K562 (cell line): Measurements from ENCODE around the gene ANXA10. TPM values are rescaled to one million over a fixed set of nuclear protein-coding genes. Genes with fewer than 3 reads are reported as not detected.

Experiments used
- ATAC-seq: fragments of 200-7000 bp; cut with Tn5 transposase; 3 replicates; pipeline ENCODE4 v1.9.1; 2020; ENCODE audit warnings: moderate library complexity
- BruUV-seq: library from RNA; stranded (reverse); fragments of 400-500 nt; replicated peaks from 2 replicates; lab custom pipeline; 2021; lab: Mats Ljungman, UMichigan
- CTCF ChIA-PET: fragments of 300-600 bp; formaldehyde crosslinking; extraction: SDS; loops from one replicate; lab custom pipeline; 2021; ENCODE audit warnings: low intra/inter-chr PET ratio; lab: Yijun Ruan, JAX
- POLR2A ChIA-PET: fragments of 300-600, 350-650 bp; sonication (Branson Sonifier 250); formaldehyde crosslinking; extraction: SDS; loops from one replicate; lab custom pipeline; 2021; ENCODE audit warnings: antibody characterized with exemption, inconsistent platforms; lab: Yijun Ruan, JAX
- DNase-seq, 4 experiments: peaks; one replicate each; pipeline versions ENCODE4 v3.0.0 to v3.0.0-alpha.2; 2011 to 2018; ENCODE audit warnings: low spot score in 3 of 4, mixed read lengths in 3 of 4; ENCODE audit errors: extremely low read depth in 1 of 4
- FAIRE-seq: peaks from 2 replicates; lab custom pipeline; 2011; peaks lifted over from hg19 to GRCh38; lab: Jason Lieb, UNC
- H2AFZ ChIP-seq: 2 replicates; pipeline ENCODE4 v1.6.0; 2011; ENCODE audit warnings: low read depth, low read length, control low read depth, inconsistent platforms
- H3K27ac ChIP-seq: fragments of 200-600 bp; 3 replicates; pipeline ENCODE4 v1.8.0; 2011; ENCODE audit warnings: low read depth, mild to moderate bottlenecking, control low read depth, inconsistent platforms, low read length, moderate library complexity, mixed read lengths; ENCODE audit errors: extremely low read depth
- H3K27me3 ChIP-seq, 2 experiments: fragments of 300-600 bp in 1 of 2; 2 replicates in 1 of 2; 3 replicates in 1 of 2; pipeline versions ENCODE4 v1.6.0 to v1.8.0; 2011; ENCODE audit warnings: inconsistent platforms in 2 of 2, low read length in 2 of 2, mild to moderate bottlenecking in 1 of 2, mixed read lengths in 1 of 2, moderate library complexity in 1 of 2; ENCODE audit not compliant: control insufficient read depth in 2 of 2, insufficient read depth in 2 of 2
- H3K36me3 ChIP-seq: fragments of 300-600 bp; 3 replicates; pipeline ENCODE4 v1.8.0; 2011; ENCODE audit warnings: mild to moderate bottlenecking, low read length, inconsistent platforms; ENCODE audit not compliant: control insufficient read depth, insufficient read depth
- H3K4me1 ChIP-seq, 2 experiments: fragments of 200-600 bp in 1 of 2; replicated peaks in 1 of 2; 2 replicates in 1 of 2; 3 replicates in 1 of 2; pipeline versions ENCODE4 v1.5.1 to v1.8.0; 2011; ENCODE audit warnings: inconsistent platforms in 2 of 2, low read length in 2 of 2, mild to moderate bottlenecking in 1 of 2, mixed read lengths in 1 of 2, moderate library complexity in 1 of 2; ENCODE audit not compliant: control insufficient read depth in 2 of 2, insufficient read depth in 2 of 2
- H3K4me2 ChIP-seq: 2 replicates; pipeline ENCODE4 v1.6.1; 2011; ENCODE audit warnings: low read length, control low read depth, inconsistent platforms, mixed read lengths; ENCODE audit not compliant: insufficient read depth
- H3K4me3 ChIP-seq: fragments of 200-600 bp; sonication (generic), shearing (Covaris generic); 2 replicates; pipeline ENCODE4 v1.5.1; 2016; ENCODE audit warnings: control low read depth, inconsistent platforms
- H3K79me2 ChIP-seq: fragments of 200-600 bp; 3 replicates; pipeline ENCODE4 v1.8.0; 2011; ENCODE audit warnings: low read length, inconsistent platforms; ENCODE audit not compliant: control insufficient read depth, insufficient read depth
- H3K9ac ChIP-seq, 2 experiments: 2 replicates each; pipeline versions ENCODE4 v1.6.0 to v1.6.1; 2011; ENCODE audit warnings: low read depth in 2 of 2, low read length in 2 of 2, control low read depth in 1 of 2, inconsistent platforms in 1 of 2, mild to moderate bottlenecking in 1 of 2, mixed read lengths in 1 of 2; ENCODE audit not compliant: insufficient read depth in 1 of 2
- H3K9me1 ChIP-seq: one replicate; pipeline ENCODE4 v1.6.0; 2011; ENCODE audit warnings: inconsistent platforms, mild to moderate bottlenecking, low read length, moderate library complexity; ENCODE audit not compliant: control insufficient read depth, insufficient read depth
- H3K9me3 ChIP-seq: replicated peaks from 2 replicates; pipeline ENCODE4 v1.5.1; 2011; ENCODE audit warnings: low read depth, low read length, inconsistent platforms; ENCODE audit not compliant: control insufficient read depth, insufficient read depth
- H4K20me1 ChIP-seq: replicated peaks from 2 replicates; pipeline ENCODE4 v1.6.1; 2011; ENCODE audit warnings: low read length, inconsistent platforms, mixed read lengths; ENCODE audit not compliant: control insufficient read depth, insufficient read depth
- ADNP ChIP-seq: fragments of 200-800 bp; sonication (Bioruptor generic); IDR thresholded peaks from 2 replicates; pipeline ENCODE4 v1.6.1; 2016; ENCODE audit warnings: missing genetic modification characterization, missing compliant biosample characterization
- BRD4 ChIP-seq: fragments of 200-600 bp; sonication (generic); IDR thresholded peaks from 2 replicates; pipeline ENCODE4 v1.6.1; 2017; ENCODE audit warnings: inconsistent platforms
- KLF6 ChIP-seq: fragments of 250-450 bp; sonication (Bioruptor Pico); IDR thresholded peaks from 2 replicates; pipeline ENCODE4 v1.4.0; 2020; ENCODE audit warnings: mild to moderate bottlenecking, moderate library complexity, borderline replicate concordance
- L3MBTL2 ChIP-seq: fragments of 450-650 bp; IDR thresholded peaks from 2 replicates; pipeline ENCODE4 v1.6.1; 2016; ENCODE audit warnings: mild to moderate bottlenecking, moderate library complexity
- POLR2G ChIP-seq: fragments of 200-400 bp; formaldehyde crosslinking; IDR thresholded peaks from 2 replicates; pipeline ENCODE4 v1.6.1; 2017; ENCODE audit warnings: low read depth, mild to moderate bottlenecking, antibody characterized with exemption, low read length, moderate library complexity
- RBM14 ChIP-seq: fragments of 200-400 bp; formaldehyde crosslinking; IDR thresholded peaks from 2 replicates; pipeline ENCODE4 v1.6.1; 2018; ENCODE audit warnings: low read depth, mild to moderate bottlenecking, low read length, moderate library complexity, borderline replicate concordance; ENCODE audit not compliant: insufficient read depth
- SMARCA4 ChIP-seq: fragments of 450-650 bp; IDR thresholded peaks from 2 replicates; pipeline ENCODE4 v1.6.1; 2016
- SP1 ChIP-seq: sonication (generic); formaldehyde crosslinking; IDR thresholded peaks from 2 replicates; pipeline ENCODE4 v1.8.1; 2022; ENCODE audit warnings: mild to moderate bottlenecking, missing genetic modification reagents
- TEAD4 ChIP-seq, 2 experiments: sonication (generic) in 1 of 2; formaldehyde crosslinking in 1 of 2; IDR thresholded peaks; 2 replicates each; pipeline versions ENCODE4 v1.6.1 to v1.8.0; 2012 to 2022; ENCODE audit warnings: borderline replicate concordance in 1 of 2, inconsistent platforms in 1 of 2, low read length in 1 of 2, mild to moderate bottlenecking in 1 of 2, missing genetic modification reagents in 1 of 2
- ZBTB17 ChIP-seq: fragments of 450-650 bp; formaldehyde crosslinking; IDR thresholded peaks from 2 replicates; pipeline ENCODE4 v1.4.0; 2020; ENCODE audit warnings: mild to moderate bottlenecking
- ZNF384 ChIP-seq: IDR thresholded peaks from 2 replicates; pipeline ENCODE4 v1.6.1; 2012; ENCODE audit warnings: low read depth, low read length, improper control_type of control experiment
- ZNF445 ChIP-seq: fragments of 250-450 bp; sonication (Bioruptor Pico); IDR thresholded peaks from 2 replicates; pipeline ENCODE4 v1.4.0; 2020; ENCODE audit warnings: low read depth, mild to moderate bottlenecking, moderate library complexity
- WGBS: fragments of 100-300 bp; shearing (Covaris generic); methylation state at CpG from one replicate; pipeline ENCODE4 v1.1.6; 2016; ENCODE audit warnings: low coverage, mixed read lengths; ENCODE audit not compliant: insufficient coverage; ENCODE audit errors: missing lambda C conversion rate; 5-methylcytosine and 5-hydroxymethylcytosine counted together
- in situ Hi-C: fragments of 300-500 bp; cut with MboI; formaldehyde crosslinking; loops from 4 replicates; pipeline ENCODE4 v1.15.0; 2018; ENCODE audit warnings: inconsistent platforms, mixed read lengths
- intact Hi-C: fragments of 100-400 bp; cut with micrococcal nuclease; formaldehyde crosslinking; loops from 2 replicates; pipeline ENCODE4 v1.14.2; 2022
- polyA plus RNA-seq, 8 experiments: library from polyadenylated mRNA; depleted of rRNA in 4 of 8; stranded (reverse) in 5 of 8; unstranded in 3 of 8; fragments of >200 nt; fragmentation: Nextera tagmentation in 2 of 8; fragmentation: Illumina TruSeq in 1 of 8; extraction: Ambion mirVana in 2 of 8; extraction: Trizol in 1 of 8; gene quantifications; 2 replicates each; pipeline versions ENCODE4 v1.2.1 to v1.2.3, GENCODE V29; 2011 to 2014; ENCODE audit warnings: inconsistent platforms in 1 of 8, missing spikeins in 1 of 8
- total RNA-seq, 7 experiments: library from RNA; depleted of rRNA in 6 of 7; stranded (reverse); fragments of >200 nt in 6 of 7; fragmentation: Illumina TruSeq in 2 of 7; extraction: Trizol in 2 of 7; gene quantifications; 2 replicates each; pipeline versions ENCODE4 v1.2.1 to v1.2.3, GENCODE V29; 2011 to 2021; ENCODE audit warnings: low replicate concordance in 1 of 7

The ANXA10 gene
- total and polyA plus RNA-seq, 9 of the 15 experiments (the other 6 are each of a cell fraction or from before 2014, with no cell fraction given), result not detected

DNA sequence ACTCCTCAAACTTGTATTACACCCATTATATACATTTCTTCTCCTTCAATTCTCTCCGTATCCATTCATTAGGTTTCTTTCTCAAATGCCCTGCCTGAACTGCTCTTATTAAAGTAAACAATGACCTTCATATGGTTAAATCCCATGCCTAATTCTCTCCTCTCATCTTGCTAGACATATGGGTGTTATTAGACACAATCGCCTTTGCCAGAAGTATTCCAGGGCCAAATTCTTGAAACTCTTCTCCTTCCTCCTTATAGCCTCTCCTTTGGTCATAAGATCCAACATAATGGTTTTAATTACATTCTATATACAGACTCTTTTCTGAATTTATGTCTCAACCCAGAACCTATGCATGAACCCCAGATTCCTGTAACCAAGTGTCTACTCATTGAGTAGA is 4.8 kb downstream of the ANXA10 start:
- no peaks in the 10 kb centered on the region for H3K9me3 ChIP-seq
- ATAC-seq, result no peak

DNA sequence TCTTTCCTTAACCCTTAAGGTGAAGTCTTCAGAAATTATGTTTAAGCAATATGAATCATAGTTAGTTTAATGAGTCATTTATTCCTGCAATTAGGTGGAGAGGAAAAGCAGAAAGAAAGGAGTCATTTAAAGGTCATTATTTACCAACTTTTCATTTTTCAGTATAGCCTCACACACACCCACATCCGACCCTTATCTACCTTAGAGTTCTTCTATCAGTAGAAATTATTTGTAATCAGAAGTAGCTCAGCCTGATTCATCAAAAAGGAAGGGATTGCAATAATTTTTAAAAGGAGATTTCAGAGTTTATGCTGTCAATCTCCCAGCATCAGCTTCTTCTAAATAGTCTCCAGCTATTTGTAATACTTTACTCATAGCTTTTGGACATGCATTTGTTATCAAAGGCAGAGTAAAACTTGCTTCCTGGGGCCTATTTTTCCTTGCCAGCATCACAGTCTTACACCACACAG is 5.9 kb downstream of the ANXA10 start:
- 0% methylated on average over 1 of the region's 1 CpG for WGBS
- intact Hi-C loops, result no loop called here
- Histone ChIP-seq H3K27me3 (no peaks in the 10 kb centered on the region), H4K20me1 (no peaks in the 10 kb centered on the region), H3K4me3 (no peak overlapping the region), H3K9me3 (no peaks in the 10 kb centered on the region), H3K9ac (no peak overlapping the region), H3K4me1 (no peaks in the 10 kb centered on the region), H3K9me1 (no peaks in the 10 kb centered on the region), H3K79me2 (no peaks in the 10 kb centered on the region), H2AFZ (no peak overlapping the region), H3K4me2 (no peak overlapping the region), H3K27ac (no peak overlapping the region), H3K36me3 (no peaks in the 10 kb centered on the region)
- ATAC-seq (no peak), DNase-seq (no peak), FAIRE-seq (no peak)
- in situ Hi-C loops, result no loop called here
- CTCF ChIA-PET, result no interaction called here
- no TSS peak for BruUV-seq
- POLR2A ChIA-PET, result interaction anchor here (0.6 kb wide), 1 partner anchor 1742 kb away, joined by 3 read pairs; no protein-coding TSS in a partner anchor
- TF ChIP-seq TEAD4 (IDR thresholded peaks at IDR 0.05; ENCODE audit: low read length) (no peak), TEAD4 (CRISPR knock-in tag; IDR thresholded peaks at IDR 0.05; ENCODE audit: borderline replicate concordance) (no peak), KLF6 (CRISPR knock-in tag) (no peak), SMARCA4 (no peak), SP1 (no peak), ZBTB17 (CRISPR knock-in tag) (no peak), RBM14 (no peak)

More for the DNA sequence above, 4.8 kb downstream of the ANXA10 start:
- Histone ChIP-seq H3K9ac (no peak overlapping the region), H3K4me3 (no peak overlapping the region), H3K27ac (no peak overlapping the region), H3K4me1 (no peaks in the 10 kb centered on the region), H3K36me3 (no peaks in the 10 kb centered on the region), H3K79me2 (no peaks in the 10 kb centered on the region), H3K4me2 (no peak overlapping the region), H2AFZ (no peak overlapping the region), H4K20me1 (no peaks in the 10 kb centered on the region)
- FAIRE-seq (no peak), DNase-seq (no peak)
- WGBS, result 0% methylated on average over 2 of the region's 2 CpGs
- POLR2A ChIA-PET, result no interaction called here
- no TSS peak for BruUV-seq
- CTCF ChIA-PET, result no interaction called here
- intact Hi-C loops, result no loop called here
- in situ Hi-C loops, result no loop called here
- TF ChIP-seq POLR2G (no peak), BRD4 (no peak), L3MBTL2 (no peak), ZNF445 (CRISPR knock-in tag) (no peak), ZNF384 (no peak), ADNP (no peak)
- TF ChIP-seq, all 486 proteins: peak for 0
- no peaks in the 10 kb centered on the region for H3K27me3 ChIP-seq
- no peaks in the 10 kb centered on the region for H3K9me1 ChIP-seq
